HCT116 (cell line): ENCODE data around the gene ERAP2. TPM values are rescaled to one million over a fixed set of nuclear protein-coding genes. Genes with fewer than 3 reads are reported as not detected.

Experiments used
- ATAC-seq: fragments of 200-7000 bp; cut with Tn5 transposase; 2 replicates; pipeline ENCODE4 v1.9.1; 2020; ENCODE audit warnings: mild to moderate bottlenecking, moderate library complexity
- BruUV-seq: library from RNA; stranded (reverse); fragments of 400-500 nt; replicated peaks from 2 replicates; lab custom pipeline; 2021; lab: Mats Ljungman, UMichigan
- CTCF ChIA-PET: fragments of 300-600 bp; sonication (Branson Sonifier 250); formaldehyde crosslinking; loops from one replicate; lab custom pipeline; 2021; ENCODE audit warnings: antibody characterized with exemption; lab: Charles Lee
- POLR2A ChIA-PET: fragments of 300-600, 350-600 bp; sonication (Branson Sonifier 250); formaldehyde crosslinking; loops from one replicate; lab custom pipeline; 2021; ENCODE audit warnings: antibody characterized with exemption; lab: Charles Lee
- RAD21 ChIA-PET, 2 experiments: fragments of 300-600 bp; sonication (Branson Sonifier 250); formaldehyde crosslinking; loops; one replicate each; lab custom pipeline; 2023; ENCODE audit warnings: low total read pairs in 2 of 2; ENCODE audit not compliant: uncharacterized antibody in 2 of 2, unreplicated experiment in 2 of 2, low non-redundant PET in 1 of 2; lab: Charles Lee
- DNase-seq: peaks from one replicate; pipeline ENCODE4 v3.0.0-alpha.2; 2010; ENCODE audit warnings: low read depth, low spot score
- H2AFZ ChIP-seq: fragments of 200-600 bp; shearing (Covaris generic), sonication (generic); 2 replicates; pipeline ENCODE4 v1.6.1; 2017; ENCODE audit warnings: low read depth, mixed run types, mixed read lengths, antibody characterized with exemption, low read length; ENCODE audit not compliant: poor library complexity, severe bottlenecking
- H3K27ac ChIP-seq: 2 replicates; pipeline ENCODE4 v1.5.1; 2012; ENCODE audit warnings: low read depth, low read length
- H3K27me3 ChIP-seq: fragments of 200-600 bp; sonication (generic); 2 replicates; pipeline ENCODE4 v1.6.1; 2016; ENCODE audit warnings: mixed run types, low read length, mixed read lengths; ENCODE audit not compliant: insufficient read depth
- H3K36me3 ChIP-seq, 2 experiments: fragments of 200-500 bp in 1 of 2; fragments of 200-600 bp in 1 of 2; sonication (Bioruptor generic) in 1 of 2; sonication (generic) in 1 of 2; 2 replicates each; pipeline versions ENCODE4 v1.5.1 to v1.6.1; 2014 to 2016; ENCODE audit warnings: low read length in 2 of 2, inconsistent platforms in 1 of 2, mixed read lengths in 1 of 2, mixed run types in 1 of 2; ENCODE audit not compliant: insufficient read depth in 2 of 2, control insufficient read depth in 1 of 2
- H3K4me1 ChIP-seq, 2 experiments: fragments of 200-600 bp in 1 of 2; sonication (generic) in 1 of 2; 2 replicates each; pipeline versions ENCODE4 v1.5.1 to v1.6.1; 2012 to 2017; ENCODE audit warnings: low read length in 2 of 2, inconsistent platforms in 1 of 2, mild to moderate bottlenecking in 1 of 2, mixed read lengths in 1 of 2, mixed run types in 1 of 2, moderate library complexity in 1 of 2; ENCODE audit not compliant: insufficient read depth in 2 of 2, control insufficient read depth in 1 of 2
- H3K4me2 ChIP-seq: fragments of 200-600 bp; sonication (generic); 2 replicates; pipeline ENCODE4 v1.6.1; 2017; ENCODE audit warnings: mixed run types, low read length, mixed read lengths
- H3K4me3 ChIP-seq, 2 experiments: fragments of 200-600 bp in 1 of 2; sonication (generic) in 1 of 2; replicated peaks in 1 of 2; 2 replicates each; pipeline ENCODE4 v1.5.1; 2011 to 2016; ENCODE audit warnings: low read length in 2 of 2, control low read depth in 1 of 2, low read depth in 1 of 2, mild to moderate bottlenecking in 1 of 2, mixed read lengths in 1 of 2, mixed run types in 1 of 2
- H3K79me2 ChIP-seq: fragments of 200-600 bp; sonication (generic); 2 replicates; pipeline ENCODE4 v1.6.1; 2017; ENCODE audit warnings: mild to moderate bottlenecking, mixed run types, low read length, moderate library complexity, mixed read lengths; ENCODE audit not compliant: insufficient read depth
- H3K9ac ChIP-seq: fragments of 200-600 bp; sonication (generic); 2 replicates; pipeline ENCODE4 v1.6.1; 2016; ENCODE audit warnings: low read length, mixed read lengths
- H3K9me2 ChIP-seq: fragments of 200-600 bp; sonication (generic), shearing (Covaris generic); 2 replicates; pipeline ENCODE4 v1.6.1; 2017; ENCODE audit warnings: mixed run types, mild to moderate bottlenecking, moderate library complexity; ENCODE audit not compliant: insufficient read depth
- H3K9me3 ChIP-seq, 2 experiments: fragments of 200-500 bp in 1 of 2; fragments of 200-600 bp in 1 of 2; sonication (Bioruptor generic) in 1 of 2; sonication (generic) in 1 of 2; 2 replicates each; pipeline ENCODE4 v1.6.1; 2014 to 2017; ENCODE audit warnings: low read length in 2 of 2, mixed read lengths in 2 of 2, inconsistent platforms in 1 of 2, low read depth in 1 of 2, mild to moderate bottlenecking in 1 of 2, mixed run types in 1 of 2, moderate library complexity in 1 of 2; ENCODE audit not compliant: control insufficient read depth in 1 of 2, insufficient read depth in 1 of 2
- H4K20me1 ChIP-seq: fragments of 200-600 bp; sonication (generic), shearing (Covaris generic); 2 replicates; pipeline ENCODE4 v1.6.1; 2017; ENCODE audit warnings: mixed run types, mild to moderate bottlenecking, moderate library complexity; ENCODE audit not compliant: insufficient read depth
- ATF3 ChIP-seq: IDR thresholded peaks from 2 replicates; pipeline ENCODE4 v1.6.1; 2012
- CBX3 ChIP-seq: IDR thresholded peaks from 2 replicates; pipeline ENCODE4 v1.6.1; 2012; ENCODE audit warnings: low read depth
- CEBPB ChIP-seq: IDR thresholded peaks from 2 replicates; pipeline ENCODE4 v1.6.1; 2012; ENCODE audit warnings: low read depth
- CTCF ChIP-seq, 3 experiments: fragments of 200-600 bp in 1 of 3; sonication (generic) in 1 of 3; IDR thresholded peaks in 2 of 3; conservative IDR thresholded peaks in 1 of 3; 2 replicates each; pipeline ENCODE4 v1.5.1; 2012 to 2017; ENCODE audit warnings: low read depth in 2 of 3, low read length in 2 of 3, antibody characterized with exemption in 1 of 3, borderline replicate concordance in 1 of 3, control low read depth in 1 of 3, mild to moderate bottlenecking in 1 of 3, mixed read lengths in 1 of 3, mixed run types in 1 of 3, moderate library complexity in 1 of 3; ENCODE audit not compliant: insufficient read depth in 1 of 3
- EGR1 ChIP-seq: IDR thresholded peaks from 2 replicates; pipeline ENCODE4 v1.6.1; 2012; ENCODE audit warnings: low read depth
- ELF1 ChIP-seq: IDR thresholded peaks from 2 replicates; pipeline ENCODE4 v1.6.1; 2012; ENCODE audit warnings: low read depth, borderline replicate concordance
- EZH2 ChIP-seq: fragments of 200-600 bp; sonication (generic); IDR thresholded peaks from 2 replicates; pipeline ENCODE4 v1.6.1; 2017; ENCODE audit warnings: antibody characterized with exemption, mixed run types
- EZH2phosphoT487 ChIP-seq: fragments of 200-600 bp; IDR thresholded peaks from 2 replicates; pipeline ENCODE4 v1.6.1; 2018; ENCODE audit warnings: antibody characterized with exemption, borderline replicate concordance
- JUND ChIP-seq: IDR thresholded peaks from 2 replicates; pipeline ENCODE4 v1.6.1; 2012
- MAX ChIP-seq: IDR thresholded peaks from 2 replicates; pipeline ENCODE4 v1.6.1; 2012
- POLR2A ChIP-seq: IDR thresholded peaks from 2 replicates; pipeline ENCODE4 v1.7.0; 2011; ENCODE audit warnings: borderline replicate concordance; ENCODE audit not compliant: insufficient read depth, insufficient read length; ENCODE audit errors: extremely low read depth
- POLR2AphosphoS5 ChIP-seq: IDR thresholded peaks from 2 replicates; pipeline ENCODE4 v1.6.1; 2011; ENCODE audit warnings: mild to moderate bottlenecking, low read depth, low read length, moderate library complexity
- RAD21 ChIP-seq: IDR thresholded peaks from 2 replicates; pipeline ENCODE4 v1.6.1; 2012; ENCODE audit warnings: low read depth, mild to moderate bottlenecking
- REST ChIP-seq: IDR thresholded peaks from 2 replicates; pipeline ENCODE4 v1.6.1; 2012; ENCODE audit warnings: low read depth
- SIN3A ChIP-seq: IDR thresholded peaks from 2 replicates; pipeline ENCODE4 v1.6.1; 2012; ENCODE audit warnings: low read depth
- SP1 ChIP-seq: IDR thresholded peaks from 2 replicates; pipeline ENCODE4 v1.6.1; 2012; ENCODE audit warnings: low read depth
- SRF ChIP-seq: IDR thresholded peaks from 2 replicates; pipeline ENCODE4 v1.6.1; 2012; ENCODE audit warnings: low read depth
- TCF7L2 ChIP-seq: IDR thresholded peaks from 2 replicates; pipeline ENCODE4 v1.7.0; 2011; ENCODE audit warnings: borderline replicate concordance, inconsistent platforms; ENCODE audit not compliant: insufficient read depth, insufficient read length; ENCODE audit errors: extremely low read depth
- ZBTB33 ChIP-seq: IDR thresholded peaks from 2 replicates; pipeline ENCODE4 v1.6.1; 2011; ENCODE audit warnings: mild to moderate bottlenecking, low read length, moderate library complexity; ENCODE audit not compliant: insufficient replicate concordance; ENCODE audit errors: extremely low read depth
- ZFX ChIP-seq: fragments of 450-650 bp; IDR thresholded peaks from 2 replicates; pipeline ENCODE4 v1.6.1; 2017
- intact Hi-C: fragments of 100-400 bp; cut with micrococcal nuclease; formaldehyde crosslinking; loops from 2 replicates; pipeline ENCODE4 v1.10.0; 2022
- total RNA-seq: library from RNA; stranded (reverse); gene quantifications from one replicate; pipeline ENCODE4 v1.2.1, GENCODE V29; 2021; ENCODE audit not compliant: unreplicated experiment

ERAP2 gene
- total RNA-seq, 1 experiment from 2014 or later: 2.2 TPM

- H3K9me2 ChIP-seq: no peaks in the 10 kb centered on the region
- no peak for TF ChIP-seq SIN3A
- no peak for TF ChIP-seq ATF3
- TF ChIP-seq POLR2AphosphoS5: no peak
- no peak for TF ChIP-seq RAD21
- TF ChIP-seq EZH2: no peak
- no peak for TF ChIP-seq CTCF (IDR thresholded peaks at IDR 0.05 in 2 of 3, conservative IDR thresholded peaks at IDR 0.05 in 1 of 3; ENCODE audit: borderline replicate concordance in 1 of 3, insufficient read depth in 1 of 3, low read depth in 2 of 3, low read length in 2 of 3)
- TF ChIP-seq EZH2phosphoT487: no peak
- no peak for TF ChIP-seq REST
- no peak for TF ChIP-seq JUND
- no peak for TF ChIP-seq SP1
- no peak for TF ChIP-seq POLR2A
- TF ChIP-seq ZBTB33: no peak
- no peak for TF ChIP-seq ELF1
- no peak for TF ChIP-seq CEBPB
- no peak for TF ChIP-seq SRF
- no peak for TF ChIP-seq CBX3
- TF ChIP-seq MAX: no peak
- TF ChIP-seq EGR1: no peak
- no peak for TF ChIP-seq ZFX
- no peak for TF ChIP-seq TCF7L2
- no peak overlapping the region for H3K27ac ChIP-seq
- H3K9ac ChIP-seq: no peak overlapping the region
- no peak overlapping the region for H3K4me2 ChIP-seq
- no peaks in the 10 kb centered on the region for H3K27me3 ChIP-seq
- no peaks in the 10 kb centered on the region for H4K20me1 ChIP-seq
- H3K36me3 ChIP-seq: no peaks in the 10 kb centered on the region
- H3K9me3 ChIP-seq: no peaks in the 10 kb centered on the region
- peaks cover 20 to 21% of the 10 kb centered on the region in 2 experiments for H3K4me1 ChIP-seq
- no TSS peak for BruUV-seq
- ChIA-PET POLR2A (no interaction called here), CTCF (no interaction called here), RAD21 (interaction anchor here in 1 of 2 experiments (0.7 kb wide), 1 partner anchor 182 kb away, joined by 4 read pairs; no protein-coding TSS in a partner anchor)
- no peak for ATAC-seq
- peaks cover 12% of the 10 kb centered on the region for H3K79me2 ChIP-seq
- intact Hi-C loops: no loop called here
- no peak overlapping the region for H2AFZ ChIP-seq
- DNase-seq: no peak
- no peak overlapping the region for H3K4me3 ChIP-seq
These were observed 90.5 kb downstream of the ERAP2 start for GRCh38 chr5:96966801-96967200.
